ES-I3 (cell line): ENCODE data around the gene CDX2.
"Not testable (repeated sequence)": the region's sequence is repeated elsewhere in the genome, so short reads cannot be mapped to it uniquely, and the experiment has no call there.

Experiments used
- H3K36me3 ChIP-seq: 2 replicates; pipeline ENCODE4 v1.6.1; 2013; ENCODE audit warnings: mild to moderate bottlenecking, low read length, control low read depth, moderate library complexity; ENCODE audit not compliant: insufficient read depth
- H3K4me1 ChIP-seq: 2 replicates; pipeline ENCODE4 v1.6.1; 2013; ENCODE audit warnings: mild to moderate bottlenecking, control low read depth, low read length; ENCODE audit not compliant: insufficient read depth
- H3K9ac ChIP-seq: 2 replicates; pipeline ENCODE4 v1.6.1; 2013; ENCODE audit warnings: low read depth, mild to moderate bottlenecking, low read length, moderate library complexity
- H3K9me3 ChIP-seq: 2 replicates; pipeline ENCODE4 v1.6.1; 2013; ENCODE audit warnings: mild to moderate bottlenecking, low read length, moderate library complexity; ENCODE audit not compliant: control insufficient read depth, insufficient read depth

CDX2 gene

GRCh38 chr13:27969082-27969865 is at the start of gene CDX2:
Gene CDX2 (minus strand): TSS chr13:27969315. CDS start chr13:27969006, 309 bp downstream.
- Histone ChIP-seq H3K9ac (peak within 1 kb of the TSS; percentile 35; the same call in 1 of the 2 replicates), H3K4me1 (peaks cover 19% of the 10 kb centered on the region; the same call in 1 of the 2 replicates), H3K36me3 (no peaks in the 10 kb centered on the region), H3K9me3 (no peaks in the 10 kb centered on the region)

- Histone ChIP-seq H3K9ac (no peak overlapping the region), H3K4me1 (no peaks in the 10 kb centered on the region), H3K36me3 (no peaks in the 10 kb centered on the region), H3K9me3 (no peaks in the 10 kb centered on the region)
Measured at GRCh38 chr13:28014301-28014700, 45.2 kb upstream of the CDX2 start.

- H3K9ac ChIP-seq = no peak overlapping the region
- H3K9me3 ChIP-seq = no peaks in the 10 kb centered on the region
- H3K4me1 ChIP-seq = no peaks in the 10 kb centered on the region
- no peaks in the 10 kb centered on the region for H3K36me3 ChIP-seq
Measured at GRCh38 chr13:28013482-28013881, 44.4 kb upstream of the CDX2 start.

GRCh38 chr13:28012896-28013295 is 43.8 kb upstream of the CDX2 start:
- no peaks in the 10 kb centered on the region for H3K4me1 ChIP-seq
- no peak overlapping the region for H3K9ac ChIP-seq
- no peaks in the 10 kb centered on the region for H3K36me3 ChIP-seq
- no peaks in the 10 kb centered on the region for H3K9me3 ChIP-seq

- Histone ChIP-seq H3K9ac (no peak overlapping the region), H3K9me3 (no peaks in the 10 kb centered on the region)
Measured at GRCh38 chr13:28012383-28012782, 43.3 kb upstream of the CDX2 start.

GRCh38 chr13:28010046-28010445 is 40.9 kb upstream of the CDX2 start:
- H3K36me3 ChIP-seq = no peaks in the 10 kb centered on the region
- H3K9me3 ChIP-seq = no peaks in the 10 kb centered on the region
- H3K9ac ChIP-seq = no peak overlapping the region
- no peaks in the 10 kb centered on the region for H3K4me1 ChIP-seq

More at GRCh38 chr13:28012383-28012782, 43.3 kb upstream of the CDX2 start:
- H3K36me3 ChIP-seq = no peaks in the 10 kb centered on the region
- no peaks in the 10 kb centered on the region for H3K4me1 ChIP-seq

- not testable (repeated sequence) for H3K9me3 ChIP-seq, H3K4me1 ChIP-seq, H3K9ac ChIP-seq, H3K36me3 ChIP-seq
Measured at GRCh38 chr13:28005016-28005415, 35.9 kb upstream of the CDX2 start.

GRCh38 chr13:28002886-28003698 is 34.0 kb upstream of the CDX2 start:
- Histone ChIP-seq H3K4me1 (no peaks in the 10 kb centered on the region), H3K36me3 (no peaks in the 10 kb centered on the region), H3K9ac (no peak overlapping the region), H3K9me3 (no peaks in the 10 kb centered on the region)

- Histone ChIP-seq H3K9me3 (no peaks in the 10 kb centered on the region), H3K36me3 (no peaks in the 10 kb centered on the region), H3K4me1 (no peaks in the 10 kb centered on the region), H3K9ac (no peak overlapping the region)
Measured at GRCh38 chr13:28001837-28002473, 32.8 kb upstream of the CDX2 start.

GRCh38 chr13:28001049-28001448 is 31.9 kb upstream of the CDX2 start:
- H3K9ac ChIP-seq = no peak overlapping the region
- H3K4me1 ChIP-seq = no peaks in the 10 kb centered on the region
- H3K9me3 ChIP-seq = no peaks in the 10 kb centered on the region
- no peaks in the 10 kb centered on the region for H3K36me3 ChIP-seq

GRCh38 chr13:28000567-28000966 is 31.5 kb upstream of the CDX2 start:
- Histone ChIP-seq H3K9ac (no peak overlapping the region), H3K4me1 (no peaks in the 10 kb centered on the region), H3K9me3 (no peaks in the 10 kb centered on the region), H3K36me3 (no peaks in the 10 kb centered on the region)

- Histone ChIP-seq H3K4me1 (no peaks in the 10 kb centered on the region), H3K36me3 (no peaks in the 10 kb centered on the region), H3K9ac (no peak overlapping the region), H3K9me3 (no peaks in the 10 kb centered on the region)
Measured at GRCh38 chr13:27997904-27998522, 28.9 kb upstream of the CDX2 start.

- H3K9me3 ChIP-seq = no peaks in the 10 kb centered on the region
- no peak overlapping the region for H3K9ac ChIP-seq
- no peaks in the 10 kb centered on the region for H3K36me3 ChIP-seq
- H3K4me1 ChIP-seq = no peaks in the 10 kb centered on the region
Measured at GRCh38 chr13:27991881-27992280, 22.8 kb upstream of the CDX2 start.

GRCh38 chr13:27988520-27988919 is 19.4 kb upstream of the CDX2 start, which contains the start of gene URAD:
Gene URAD (minus strand): TSS chr13:27988693. CDS start chr13:27988637, 56 bp downstream.
- Histone ChIP-seq H3K9ac (no peak within 1 kb of the TSS), H3K36me3 (no peaks in the 10 kb centered on the region), H3K4me1 (no peaks in the 10 kb centered on the region), H3K9me3 (no peaks in the 10 kb centered on the region)
